Small intestine (tissue), 7 donors: ENCODE measurements around the gene ZFTA. TPM values are rescaled to one million over a fixed set of nuclear protein-coding genes. Genes with fewer than 3 reads are reported as not detected.

ENCODE experiments used
- DNase-seq, 2 donors: peaks; one replicate each; pipeline versions ENCODE4 v3.0.0 to v3.0.0-alpha.2; 2013
- FAIRE-seq: peaks from 2 replicates; lab custom pipeline; 2012; peaks lifted over from hg19 to GRCh38; lab: Jason Lieb, UNC
- H3K27ac ChIP-seq, 3 donors: one replicate each; pipeline ENCODE4 v1.5.1; 2013; ENCODE audit warnings: low read length in 2 of 3, mild to moderate bottlenecking in 2 of 3, control low read depth in 1 of 3, inconsistent platforms in 1 of 3, low read depth in 1 of 3, moderate library complexity in 1 of 3
- H3K27me3 ChIP-seq, 3 donors: one replicate each; pipeline ENCODE4 v1.6.1; 2013; ENCODE audit warnings: low read length in 3 of 3, inconsistent platforms in 1 of 3; ENCODE audit not compliant: control insufficient read depth in 3 of 3, insufficient read depth in 3 of 3
- H3K36me3 ChIP-seq, 3 donors: one replicate each; pipeline ENCODE4 v1.6.1; 2013; ENCODE audit warnings: low read length in 3 of 3, inconsistent platforms in 1 of 3, low read depth in 1 of 3, mild to moderate bottlenecking in 1 of 3, moderate library complexity in 1 of 3; ENCODE audit not compliant: control insufficient read depth in 3 of 3, insufficient read depth in 2 of 3
- H3K4me1 ChIP-seq, 3 donors: one replicate each; pipeline ENCODE4 v1.6.1; 2013; ENCODE audit warnings: low read length in 2 of 3, inconsistent platforms in 1 of 3, low read depth in 1 of 3, mild to moderate bottlenecking in 1 of 3, moderate library complexity in 1 of 3; ENCODE audit not compliant: control insufficient read depth in 3 of 3, insufficient read depth in 2 of 3
- H3K4me3 ChIP-seq, 3 donors: one replicate each; pipeline ENCODE4 v1.5.1; 2013; ENCODE audit warnings: low read length in 3 of 3, control low read depth in 1 of 3, inconsistent platforms in 1 of 3, low read depth in 1 of 3, mild to moderate bottlenecking in 1 of 3, moderate library complexity in 1 of 3
- H3K9me3 ChIP-seq, 2 donors: one replicate each; pipeline ENCODE4 v1.6.1; 2013; ENCODE audit warnings: low read depth in 1 of 2, low read length in 1 of 2; ENCODE audit not compliant: control insufficient read depth in 2 of 2, insufficient read depth in 1 of 2
- WGBS, 3 donors: extraction: QIAGEN DNeasy Blood & Tissue Kit; methylation state at CpG; one replicate each; pipeline ENCODE4 v1.1.7; 2013; 5-methylcytosine and 5-hydroxymethylcytosine counted together
- polyA plus RNA-seq, 4 donors: library from polyadenylated mRNA; stranded (reverse) in 3 of 4; unstranded in 1 of 4; fragments of 200-250 nt in 3 of 4; fragments of 120-200 nt in 1 of 4; gene quantifications; one replicate each; pipeline versions ENCODE4 v1.2.1 to v1.2.3, GENCODE V29; 2013
- donor health status: healthy with polysubstance abuse.
- donor health status: control.
- donor health status: control.
- donor health status: Bipolar disorder and iron deficiency.
- donor health status: healthy.

Gene ZFTA
- polyA plus RNA-seq, 4 donors = 0.22 to 55.1 (median 3.9) TPM

DNA sequence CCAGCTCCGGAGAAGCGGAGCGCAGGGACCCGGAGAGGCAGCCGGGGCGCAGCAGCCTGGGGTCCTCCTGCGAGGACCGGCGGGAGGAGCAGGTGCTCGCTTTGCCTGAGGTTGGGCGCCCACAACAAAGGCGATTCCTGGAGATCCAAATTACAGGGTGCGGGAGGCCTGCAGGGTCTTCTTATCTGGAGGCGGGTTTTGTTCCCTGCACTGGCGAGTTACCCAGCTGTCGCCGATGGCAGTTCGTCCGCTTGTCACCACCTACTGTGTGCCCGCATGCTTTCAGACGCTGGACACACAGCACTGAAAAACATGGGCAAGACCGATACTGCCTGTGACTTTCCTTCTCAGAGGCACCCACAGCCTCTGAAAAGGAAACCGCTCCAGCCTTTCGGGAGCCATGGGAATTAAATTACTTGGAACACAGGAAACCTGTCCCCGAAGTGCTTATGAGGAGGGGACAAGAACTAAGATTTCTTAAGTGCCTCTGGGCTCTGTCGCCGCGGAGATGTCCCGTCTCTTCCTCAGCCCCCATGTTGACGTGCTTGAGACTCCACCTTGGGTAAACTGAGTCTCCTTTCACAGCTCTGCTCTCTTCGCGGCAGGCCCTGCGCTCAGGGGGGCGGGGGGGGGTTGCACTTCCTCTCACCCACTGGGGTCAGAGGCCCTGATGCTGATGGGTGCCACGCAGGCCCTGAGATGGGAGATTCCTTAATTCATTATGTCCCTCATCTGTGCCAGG, 1.3 kb upstream of the ZFTA start:
- 15 to 19% (median 16%) methylated on average over 32 to 35 of the region's 35 CpGs for WGBS, 3 donors
- H3K27me3 ChIP-seq = no peaks in the 10 kb centered on the region
- H3K36me3 ChIP-seq = peaks cover 0 to 28% (median 0%) of the 10 kb centered on the region in 3 donors
- DNase-seq (peak in 1 of 2 donors; percentile 68), FAIRE-seq (no peak)
- H3K4me3 ChIP-seq = peak overlapping the region; percentile 53 to 79 (median 78)
- peak overlapping the region in 1 of 3 donors; percentile 9 for H3K27ac ChIP-seq
- H3K4me1 ChIP-seq = peaks cover 2 to 31% (median 2%) of the 10 kb centered on the region in 3 donors
- no peaks in the 10 kb centered on the region for H3K9me3 ChIP-seq

- Histone ChIP-seq H3K4me1 (peaks cover 2 to 37% (median 2%) of the 10 kb centered on the region in 3 donors), H3K27me3 (no peaks in the 10 kb centered on the region), H3K9me3 (no peaks in the 10 kb centered on the region), H3K4me3 (peak overlapping the region; percentile 53 to 79 (median 78)), H3K27ac (peak overlapping the region in 2 of 3 donors; percentile 8 to 51), H3K36me3 (peaks cover 0 to 35% (median 0%) of the 10 kb centered on the region in 3 donors)
- peak in 1 of 2 donors; percentile 82 for DNase-seq
- FAIRE-seq = no peak
- WGBS, 3 donors = 0 to 1% (median 1%) methylated on average over 27 to 82 of the region's 82 CpGs
Observed at GRCh38 chr11:63769042-63769713, 603 bp upstream of the ZFTA start.

- H3K4me3 ChIP-seq = peak overlapping the region; percentile 78 to 81 (median 79)
- no peaks in the 10 kb centered on the region for H3K27me3 ChIP-seq
- H3K27ac ChIP-seq = peak overlapping the region in 2 of 3 donors; percentile 72 to 84
- FAIRE-seq (no peak), DNase-seq (peak in 1 of 2 donors; percentile 84)
- WGBS, 3 donors = 0 to 1% (median 0%) methylated on average over 29 to 34 of the region's 34 CpGs
- peaks cover 2 to 41% (median 2%) of the 10 kb centered on the region in 3 donors for H3K4me1 ChIP-seq
- H3K9me3 ChIP-seq = no peaks in the 10 kb centered on the region
- peaks cover 0 to 44% (median 0%) of the 10 kb centered on the region in 3 donors for H3K36me3 ChIP-seq
Observed at GRCh38 chr11:63767565-63768236, 874 bp downstream of the ZFTA start.

DNA sequence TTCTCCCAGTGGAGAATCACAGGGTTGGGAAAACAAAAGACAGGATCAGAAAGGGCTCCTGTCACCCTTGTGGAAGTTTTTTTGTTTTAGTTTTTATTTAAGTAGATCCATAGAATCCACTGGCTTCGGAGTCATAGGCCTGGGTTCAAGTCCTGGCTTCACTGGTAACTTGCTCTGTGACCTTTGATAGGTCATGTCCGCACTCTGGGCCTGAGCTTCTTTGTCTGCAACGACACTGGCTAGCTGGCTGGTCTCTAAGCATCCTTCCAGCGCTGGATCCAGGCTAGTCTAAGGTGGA, 1.4 kb downstream of the ZFTA start:
- peaks cover 0 to 49% (median 0%) of the 10 kb centered on the region in 3 donors for H3K36me3 ChIP-seq
- H3K4me1 ChIP-seq = peaks cover 2 to 45% (median 2%) of the 10 kb centered on the region in 3 donors
- no peak for FAIRE-seq
- H3K27me3 ChIP-seq = no peaks in the 10 kb centered on the region
- no peak for DNase-seq
- WGBS, 3 donors = 10 to 18% (median 15%) methylated on average over 4 of the region's 4 CpGs
- peak overlapping the region in 2 of 3 donors; percentile 72 to 84 for H3K27ac ChIP-seq
- H3K9me3 ChIP-seq = no peaks in the 10 kb centered on the region
- H3K4me3 ChIP-seq = peak overlapping the region in 2 of 3 donors; percentile 79 to 81

GRCh38 chr11:63766531-63767235, 1.9 kb downstream of the ZFTA start:
- WGBS, 3 donors = 39 to 58% (median 50%) methylated on average over 7 of the region's 7 CpGs
- peak in 1 of 2 donors; percentile 71 for DNase-seq
- peak overlapping the region in 1 of 3 donors; percentile 84 for H3K27ac ChIP-seq
- H3K9me3 ChIP-seq = no peaks in the 10 kb centered on the region
- H3K4me3 ChIP-seq = peak overlapping the region in 1 of 3 donors; percentile 81
- H3K4me1 ChIP-seq = peaks cover 2 to 47% (median 2%) of the 10 kb centered on the region in 3 donors
- H3K36me3 ChIP-seq = peaks cover 0 to 55% (median 0%) of the 10 kb centered on the region in 3 donors
- no peaks in the 10 kb centered on the region for H3K27me3 ChIP-seq
- no peak for FAIRE-seq

GRCh38 chr11:63765688-63766241, 2.8 kb downstream of the ZFTA start:
- no peaks in the 10 kb centered on the region for H3K27me3 ChIP-seq
- DNase-seq = peak in 1 of 2 donors; percentile 42
- WGBS, 3 donors = 33 to 65% (median 35%) methylated on average over 18 of the region's 18 CpGs
- H3K4me1 ChIP-seq = peaks cover 2 to 46% (median 2%) of the 10 kb centered on the region in 3 donors
- no peak for FAIRE-seq
- H3K9me3 ChIP-seq = no peaks in the 10 kb centered on the region
- H3K27ac ChIP-seq = peak overlapping the region in 1 of 3 donors; percentile 84
- peaks cover 0 to 63% (median 0%) of the 10 kb centered on the region in 3 donors for H3K36me3 ChIP-seq
- peak overlapping the region in 1 of 3 donors; percentile 81 for H3K4me3 ChIP-seq

DNA sequence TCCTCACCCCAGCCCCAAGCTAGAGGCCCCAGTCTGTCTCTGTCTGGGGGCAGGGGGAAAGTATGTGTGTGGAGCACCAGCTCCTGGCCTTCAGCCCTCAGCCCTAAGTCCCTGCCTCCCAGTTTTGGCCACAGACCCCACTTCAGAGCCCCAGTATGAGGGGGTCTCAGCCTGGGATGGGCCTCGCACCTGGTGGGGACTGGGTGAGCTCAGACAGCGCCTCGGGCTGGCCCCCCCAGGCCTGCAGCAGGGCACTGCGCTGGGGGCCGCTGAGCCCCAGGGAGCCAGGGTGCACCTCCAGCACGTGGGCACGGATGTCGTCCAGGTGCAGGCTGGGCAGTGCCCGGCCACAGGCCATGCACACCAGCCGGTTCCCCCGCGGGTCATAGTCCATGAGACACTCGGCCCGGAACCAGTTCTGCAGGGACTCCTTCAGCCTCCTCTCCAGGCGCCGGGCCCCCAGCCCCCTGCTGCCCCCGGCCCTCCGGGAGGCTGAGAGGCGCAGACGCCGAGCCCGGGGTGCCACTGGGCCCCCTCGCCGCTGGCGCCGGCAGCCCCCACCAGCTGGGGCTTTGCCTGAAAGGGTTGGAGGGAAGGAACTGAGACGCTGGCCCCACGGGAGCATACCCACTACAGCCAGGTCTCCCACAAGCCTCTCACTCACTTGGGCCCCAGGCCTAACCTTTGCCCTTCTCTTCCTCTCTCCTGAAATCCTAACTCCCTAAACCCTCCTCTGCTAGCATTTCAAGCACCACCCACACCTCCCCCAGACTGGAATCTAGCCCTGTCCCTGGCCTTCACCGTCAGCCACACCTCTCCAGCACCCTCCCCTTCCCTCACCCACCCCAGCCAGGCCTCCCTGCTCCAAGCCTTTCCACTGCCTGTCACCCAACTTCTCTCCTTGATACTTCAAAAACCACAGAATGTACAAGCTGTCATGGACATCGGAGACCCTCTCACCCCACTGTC, 3.6 kb downstream of the ZFTA start:
- no peak for FAIRE-seq
- Histone ChIP-seq H3K36me3 (peaks cover 0 to 69% (median 0%) of the 10 kb centered on the region in 3 donors), H3K27me3 (no peaks in the 10 kb centered on the region), H3K9me3 (no peaks in the 10 kb centered on the region), H3K27ac (peak overlapping the region in 1 of 3 donors; percentile 84), H3K4me1 (peaks cover 2 to 38% (median 2%) of the 10 kb centered on the region in 3 donors), H3K4me3 (peak overlapping the region in 2 of 3 donors; percentile 25 to 81)
- DNase-seq = peak; percentile 56 to 84
- WGBS, 3 donors = 23 to 64% (median 45%) methylated on average over 11 to 30 of the region's 30 CpGs
